GM12891 (cell line): ENCODE measurements around the gene FOXI3.

Experiments used
- DNase-seq: peaks from one replicate; pipeline ENCODE4 v3.0.0; 2011; ENCODE audit warnings: low spot score; ENCODE audit not compliant: insufficient read length
- FAIRE-seq: peaks from 2 replicates; lab custom pipeline; 2011; peaks lifted over from hg19 to GRCh38; lab: Jason Lieb, UNC
- PAX5 ChIP-seq: IDR thresholded peaks from 2 replicates; pipeline ENCODE4 v1.6.1; 2011; ENCODE audit warnings: low read length, moderate library complexity, mild to moderate bottlenecking; ENCODE audit not compliant: insufficient read depth, severe bottlenecking
- POLR2A ChIP-seq: IDR thresholded peaks from 2 replicates; pipeline ENCODE4 v1.6.1; 2011; ENCODE audit warnings: low read depth, low read length, control low read depth
- POLR2AphosphoS5 ChIP-seq: IDR thresholded peaks from 2 replicates; pipeline ENCODE4 v1.6.1; 2011; ENCODE audit warnings: low read depth, low read length, control low read depth
- POU2F2 ChIP-seq: IDR thresholded peaks from 2 replicates; pipeline ENCODE4 v1.6.1; 2011; ENCODE audit warnings: low read depth, mild to moderate bottlenecking, control low read depth, low read length, moderate library complexity
- SPI1 ChIP-seq: IDR thresholded peaks from 2 replicates; pipeline ENCODE4 v1.6.1; 2011; ENCODE audit warnings: low read depth, low read length, control low read depth
- TAF1 ChIP-seq: IDR thresholded peaks from 2 replicates; pipeline ENCODE4 v1.6.1; 2011; ENCODE audit warnings: low read depth, low read length, control low read depth

FOXI3 gene

GRCh38 chr2:88471083-88471942, 18.8 kb upstream of the FOXI3 start:
- DNase-seq, result no peak
- TF ChIP-seq POU2F2, result no peak
- TF ChIP-seq SPI1, result no peak
- TF ChIP-seq TAF1, result no peak
- no peak for TF ChIP-seq POLR2AphosphoS5
- no peak for TF ChIP-seq POLR2A
- TF ChIP-seq PAX5, result no peak
- FAIRE-seq, result no peak

DNA sequence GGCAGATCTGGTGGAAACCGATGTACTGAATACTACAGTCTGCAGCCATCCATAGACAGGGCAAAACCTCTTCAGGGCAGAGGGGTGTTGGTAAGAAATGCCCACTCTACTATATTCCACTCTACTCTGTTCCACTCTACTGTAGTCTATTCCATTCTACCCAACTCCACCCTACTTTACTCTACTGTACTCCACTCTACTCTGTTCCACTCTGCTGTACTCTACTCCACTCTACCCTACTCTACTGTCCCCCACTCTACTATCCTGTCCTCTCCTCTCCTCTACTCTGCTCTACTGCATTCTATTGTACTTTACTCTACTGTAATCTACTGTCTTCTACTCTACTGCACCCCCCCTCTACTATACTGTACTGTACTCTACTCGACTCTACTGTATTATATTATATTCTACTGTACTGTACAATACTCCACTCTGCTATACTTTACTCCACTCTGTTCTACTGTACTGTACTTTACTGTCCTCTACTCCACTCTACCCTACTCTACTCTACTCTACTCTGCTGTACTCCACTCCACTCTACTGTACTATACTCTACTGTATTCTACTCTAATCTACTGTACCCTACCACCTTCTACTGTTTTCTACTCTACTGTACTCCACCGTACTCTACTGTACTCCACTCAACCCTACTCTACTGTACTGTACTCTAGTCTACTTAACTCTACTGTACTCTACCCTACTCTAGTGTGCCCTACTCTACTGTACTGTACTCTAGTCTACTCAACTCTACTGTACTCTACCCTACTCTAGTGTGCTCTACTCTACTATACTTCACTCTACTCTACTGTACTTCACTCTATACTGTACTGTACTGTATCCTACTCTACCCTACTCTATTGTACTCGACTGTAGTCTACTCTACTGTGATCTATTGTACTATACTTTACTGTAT, 17.0 kb upstream of the FOXI3 start:
- TF ChIP-seq POLR2AphosphoS5, result no peak
- no peak for TF ChIP-seq PAX5
- TF ChIP-seq POLR2A, result no peak
- TF ChIP-seq TAF1, result no peak
- TF ChIP-seq SPI1, result no peak
- no peak for TF ChIP-seq POU2F2
- FAIRE-seq, result no peak
- no peak for DNase-seq

DNA sequence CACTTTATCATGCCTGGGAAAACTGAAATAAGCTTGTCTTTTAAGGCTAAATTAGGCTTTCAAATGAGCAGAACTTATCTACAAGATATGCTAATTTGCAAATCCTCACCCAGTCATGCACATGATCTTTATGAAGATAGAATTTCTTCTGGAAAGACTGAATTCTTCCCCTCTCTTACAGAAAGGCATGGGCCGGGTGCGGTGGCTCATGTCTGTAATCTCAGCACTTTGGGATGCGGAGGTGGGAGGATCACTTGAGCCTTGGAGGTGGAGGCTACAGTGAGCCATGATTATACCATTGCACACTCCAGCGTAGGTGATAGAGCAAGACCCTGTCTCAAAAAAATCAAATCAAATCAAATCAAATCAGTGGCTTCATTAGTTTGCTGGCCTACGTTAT, 11.7 kb upstream of the FOXI3 start:
- FAIRE-seq (no peak), DNase-seq (no peak)
- TF ChIP-seq POU2F2, result no peak

GRCh38 chr2:88458633-88459032, 6.1 kb upstream of the FOXI3 start:
- FAIRE-seq, result no peak
- DNase-seq, result no peak
- TF ChIP-seq PAX5, result no peak

GRCh38 chr2:88452980-88453582, 588 bp upstream of the FOXI3 start:
- no peak for DNase-seq
- TF ChIP-seq POU2F2 (no peak), PAX5 (no peak), POLR2A (no peak), SPI1 (no peak), TAF1 (no peak), POLR2AphosphoS5 (no peak)
- no peak for FAIRE-seq

GRCh38 chr2:88451811-88452564, 505 bp downstream of the FOXI3 start:
- DNase-seq (no peak), FAIRE-seq (no peak)
- no peak for TF ChIP-seq POU2F2

- FAIRE-seq (no peak), DNase-seq (no peak)
- TF ChIP-seq POU2F2 (no peak), POLR2A (no peak), POLR2AphosphoS5 (no peak), PAX5 (no peak)
These were observed 1.3 kb downstream of the FOXI3 start for GRCh38 chr2:88450925-88451810.

DNA sequence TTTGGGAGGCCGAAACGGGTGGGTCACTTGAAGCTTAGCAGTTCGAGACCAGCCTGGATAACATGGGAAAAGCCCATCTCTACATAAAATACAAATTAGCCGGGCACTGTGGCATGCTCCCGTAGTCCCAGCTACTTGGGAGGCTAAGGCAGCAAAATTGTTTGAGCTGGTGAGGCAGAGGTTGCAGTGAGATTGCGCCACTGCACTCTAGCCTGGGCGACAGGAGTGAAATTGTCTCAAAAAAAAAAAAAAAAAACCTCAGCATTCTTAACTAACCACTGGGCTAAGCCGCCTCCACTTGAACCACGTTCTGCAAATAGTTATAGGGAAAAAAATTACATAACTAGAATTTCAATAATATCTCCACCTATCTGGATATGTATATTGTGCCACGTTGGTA, 2.3 kb downstream of the FOXI3 start:
- no peak for TF ChIP-seq POLR2AphosphoS5
- TF ChIP-seq POU2F2, result no peak
- FAIRE-seq (no peak), DNase-seq (no peak)

DNA sequence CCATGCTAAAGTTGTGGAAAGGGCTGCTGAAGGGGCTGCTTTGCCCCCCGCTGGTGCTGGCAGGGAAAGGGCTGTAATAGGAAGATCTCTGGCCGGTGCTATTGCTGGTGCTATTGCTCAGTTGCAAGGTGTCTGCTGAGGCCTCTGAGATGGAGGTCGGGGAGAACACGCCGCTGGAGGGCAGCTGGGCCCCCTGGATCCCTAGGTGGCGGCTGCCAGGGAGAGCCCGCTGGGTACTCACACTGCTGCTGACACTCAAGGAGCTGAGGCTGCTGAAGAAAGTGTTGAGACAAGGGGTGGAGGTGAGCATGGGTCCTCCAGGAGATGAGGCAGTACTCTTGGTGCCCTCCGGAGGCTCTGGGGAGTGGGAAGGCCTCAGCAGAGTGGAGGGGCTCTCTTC, 4.2 kb downstream of the FOXI3 start:
- FAIRE-seq, result no peak
- TF ChIP-seq PAX5 (no peak), POLR2AphosphoS5 (no peak), SPI1 (no peak), POU2F2 (no peak), TAF1 (no peak), POLR2A (no peak)
- DNase-seq, result no peak
